Astrocyte of the spinal cord (primary cell): ENCODE data around the gene VPS72.

Source experiments
- DNase-seq: peaks from one replicate; pipeline ENCODE4 v3.0.0; 2011; ENCODE audit warnings: low read depth, low spot score
- H3K4me3 ChIP-seq: 2 replicates; pipeline ENCODE4 v1.5.1; 2011; ENCODE audit warnings: low read depth, mild to moderate bottlenecking, low read length, moderate library complexity
- CTCF ChIP-seq: IDR thresholded peaks from 2 replicates; pipeline ENCODE4 v1.5.1; 2012; ENCODE audit warnings: low read depth, mild to moderate bottlenecking, low read length, inconsistent platforms
- in situ Hi-C: cut with HindIII; loops from 2 replicates; pipeline ENCODE4 v1.10.0; 2017; ENCODE audit warnings: low sequenced_read_pairs

VPS72 gene

GRCh38 chr1:151146072-151146411 lies 44.0 kb downstream of the VPS72 start:
- no peak for DNase-seq
- in situ Hi-C loops, result no loop called here

GRCh38 chr1:151145304-151146071 lies 44.5 kb downstream of the VPS72 start:
- peak overlapping the region; percentile 61 for H3K4me3 ChIP-seq
- no peak for TF ChIP-seq CTCF
- no peak for DNase-seq
- in situ Hi-C loops, result no loop called here

More at GRCh38 chr1:151146072-151146411, 44.0 kb downstream of the VPS72 start:
- peak overlapping the region; percentile 61 for H3K4me3 ChIP-seq
- TF ChIP-seq CTCF, result no peak

- no peak for DNase-seq
- no peak for TF ChIP-seq CTCF
- no peak overlapping the region for H3K4me3 ChIP-seq
Measured at GRCh38 chr1:151144474-151145303, 45.3 kb downstream of the VPS72 start.

GRCh38 chr1:151143986-151144385 lies 46.0 kb downstream of the VPS72 start:
- TF ChIP-seq CTCF, result no peak
- no peak overlapping the region for H3K4me3 ChIP-seq
- DNase-seq, result no peak
- in situ Hi-C loops, result no loop called here

More at GRCh38 chr1:151144474-151145303, 45.3 kb downstream of the VPS72 start:
- in situ Hi-C loops, result no loop called here

GRCh38 chr1:151143057-151143435 lies 47.0 kb downstream of the VPS72 start:
- DNase-seq, result no peak
- in situ Hi-C loops, result no loop called here
- H3K4me3 ChIP-seq, result no peak overlapping the region
- no peak for TF ChIP-seq CTCF

GRCh38 chr1:151142411-151143056 lies 47.5 kb downstream of the VPS72 start:
- H3K4me3 ChIP-seq, result no peak overlapping the region
- DNase-seq, result no peak
- in situ Hi-C loops, result no loop called here
- no peak for TF ChIP-seq CTCF
